Glomerular visceral epithelial cell (primary cell): ENCODE results near the gene A4GNT.
"Not testable (repeated sequence)": the region's sequence is repeated elsewhere in the genome, so short reads cannot be mapped to it uniquely, and the experiment has no call there.

ENCODE experiments used
- DNase-seq: peaks from one replicate; pipeline ENCODE4 v3.0.0-alpha.2; 2016; ENCODE audit errors: extremely low spot score

The A4GNT gene

GRCh38 chr3:138132239-138132638, at the start of gene A4GNT:
TSS of gene A4GNT (minus strand) at chr3:138132390. CDS start at chr3:138131256, 1,134 bp downstream.
- no peak for DNase-seq

GRCh38 chr3:138180375-138181029, 48.3 kb upstream of the A4GNT start:
- DNase-seq = peak; percentile 42

GRCh38 chr3:138174421-138175131, 42.4 kb upstream of the A4GNT start, which contains the start of gene DBR1:
TSS of gene DBR1 (minus strand) at chr3:138174921. CDS start at chr3:138174795, 126 bp downstream.
- peak; percentile 86 for DNase-seq

GRCh38 chr3:138173769-138174420, 41.7 kb upstream of the A4GNT start:
- peak; percentile 5 for DNase-seq

- no peak for DNase-seq
These were observed 40.4 kb upstream of the A4GNT start for GRCh38 chr3:138172625-138173024.

GRCh38 chr3:138165061-138165460, 32.9 kb upstream of the A4GNT start:
- no peak for DNase-seq

- no peak for DNase-seq
These were observed 25.6 kb upstream of the A4GNT start for GRCh38 chr3:138157743-138158142.

- DNase-seq = no peak
These were observed 22.3 kb upstream of the A4GNT start for GRCh38 chr3:138154534-138154933.

GRCh38 chr3:138148503-138148902, 16.3 kb upstream of the A4GNT start:
- no peak for DNase-seq

- not testable (repeated sequence) for DNase-seq
These were observed 10.0 kb upstream of the A4GNT start for GRCh38 chr3:138142181-138142580.

GRCh38 chr3:138140940-138141339, 8.8 kb upstream of the A4GNT start:
- no peak for DNase-seq

- no peak for DNase-seq
These were observed 7.5 kb upstream of the A4GNT start for GRCh38 chr3:138139691-138140090.

GRCh38 chr3:138137861-138138260, 5.7 kb upstream of the A4GNT start:
- DNase-seq = no peak

- no peak for DNase-seq
These were observed 4.0 kb upstream of the A4GNT start for GRCh38 chr3:138136201-138136600.

GRCh38 chr3:138135833-138136194, 3.6 kb upstream of the A4GNT start:
- DNase-seq = no peak

- DNase-seq = no peak
These were observed 3.1 kb upstream of the A4GNT start for GRCh38 chr3:138135146-138135832.

GRCh38 chr3:138127636-138128365, 4.4 kb downstream of the A4GNT start:
- no peak for DNase-seq

GRCh38 chr3:138125548-138126221, 6.5 kb downstream of the A4GNT start:
- no peak for DNase-seq

- no peak for DNase-seq
These were observed 7.4 kb downstream of the A4GNT start for GRCh38 chr3:138124706-138125355.

GRCh38 chr3:138124188-138124587, 8.0 kb downstream of the A4GNT start:
- DNase-seq = no peak

GRCh38 chr3:138119423-138119766, 12.8 kb downstream of the A4GNT start:
- no peak for DNase-seq
